HEK293T (cell line): Measurements from ENCODE around the gene GGTLC1.

ENCODE experiments used
- BHLHE40 ChIP-seq: fragments of 450-650 bp; IDR thresholded peaks from 2 replicates; pipeline ENCODE4 v1.6.1; 2016; ENCODE audit warnings: mild to moderate bottlenecking, moderate library complexity, borderline replicate concordance
- FOXK2 ChIP-seq: fragments of 450-650 bp; IDR thresholded peaks from 2 replicates; pipeline ENCODE4 v1.6.1; 2016; ENCODE audit warnings: mild to moderate bottlenecking
- FOXM1 ChIP-seq: fragments of 450-650 bp; IDR thresholded peaks from 2 replicates; pipeline ENCODE4 v1.6.1; 2017; ENCODE audit warnings: mild to moderate bottlenecking, borderline replicate concordance
- HDGF ChIP-seq: fragments of 450-650 bp; IDR thresholded peaks from 2 replicates; pipeline ENCODE4 v1.6.1; 2017; ENCODE audit warnings: antibody characterized with exemption, borderline replicate concordance
- SP1 ChIP-seq: fragments of 450-650 bp; IDR thresholded peaks from 2 replicates; pipeline ENCODE4 v1.6.1; 2017
- TARDBP ChIP-seq: fragments of 450-650 bp; IDR thresholded peaks from 2 replicates; pipeline ENCODE4 v1.6.1; 2016

GRCh38 chr20:24002896-24003295, 14.3 kb upstream of the GGTLC1 start:
- TF ChIP-seq SP1 (no peak), FOXM1 (no peak), HDGF (no peak), BHLHE40 (no peak), FOXK2 (no peak), TARDBP (no peak)
